Putamen (tissue), 1 donor: ENCODE measurements around the gene PASK.

Experiments used
- DNase-seq: peaks from one replicate; pipeline ENCODE4 v3.0.0-alpha.2; 2016; ENCODE audit warnings: low spot score

PASK gene

DNA sequence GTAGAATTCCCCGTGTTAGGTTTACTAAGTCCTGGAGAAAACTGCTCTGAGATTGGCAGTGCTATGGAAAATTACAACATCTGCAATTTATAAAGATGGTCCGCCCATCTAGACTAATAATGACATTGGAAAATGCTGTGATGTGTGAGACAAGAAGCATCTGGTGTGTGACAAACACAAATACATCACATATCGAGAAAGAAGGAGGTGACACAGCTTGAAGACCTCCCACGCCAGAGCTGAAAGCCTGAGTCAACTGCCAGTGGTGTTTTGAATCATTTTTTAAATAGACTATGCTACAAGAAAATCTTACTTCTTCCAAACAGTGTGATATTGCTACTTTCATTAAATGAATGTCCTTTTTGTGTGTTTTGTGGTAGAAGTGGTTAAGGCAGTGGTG lies 30.6 kb upstream of the PASK start:
- DNase-seq, result peak; percentile 50

DNA sequence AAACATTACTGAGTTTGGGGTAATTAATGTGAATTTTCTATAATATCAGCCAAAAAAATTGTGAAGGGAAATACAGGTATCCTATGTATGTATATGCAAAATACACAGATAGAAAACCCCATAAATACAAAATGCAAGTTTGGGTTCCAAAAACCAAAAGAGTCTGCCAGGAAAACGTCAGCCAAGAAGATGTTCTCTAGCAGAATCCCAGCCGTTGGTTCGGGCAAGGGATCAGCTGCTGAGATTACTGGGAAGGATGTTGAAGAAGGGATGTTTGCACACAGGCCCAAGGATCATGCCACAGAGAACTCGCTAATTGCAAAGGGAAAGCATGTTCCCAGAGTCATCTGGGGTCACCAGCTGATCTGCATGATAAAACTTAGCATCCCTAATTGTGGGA lies 29.7 kb upstream of the PASK start:
- no peak for DNase-seq

DNA sequence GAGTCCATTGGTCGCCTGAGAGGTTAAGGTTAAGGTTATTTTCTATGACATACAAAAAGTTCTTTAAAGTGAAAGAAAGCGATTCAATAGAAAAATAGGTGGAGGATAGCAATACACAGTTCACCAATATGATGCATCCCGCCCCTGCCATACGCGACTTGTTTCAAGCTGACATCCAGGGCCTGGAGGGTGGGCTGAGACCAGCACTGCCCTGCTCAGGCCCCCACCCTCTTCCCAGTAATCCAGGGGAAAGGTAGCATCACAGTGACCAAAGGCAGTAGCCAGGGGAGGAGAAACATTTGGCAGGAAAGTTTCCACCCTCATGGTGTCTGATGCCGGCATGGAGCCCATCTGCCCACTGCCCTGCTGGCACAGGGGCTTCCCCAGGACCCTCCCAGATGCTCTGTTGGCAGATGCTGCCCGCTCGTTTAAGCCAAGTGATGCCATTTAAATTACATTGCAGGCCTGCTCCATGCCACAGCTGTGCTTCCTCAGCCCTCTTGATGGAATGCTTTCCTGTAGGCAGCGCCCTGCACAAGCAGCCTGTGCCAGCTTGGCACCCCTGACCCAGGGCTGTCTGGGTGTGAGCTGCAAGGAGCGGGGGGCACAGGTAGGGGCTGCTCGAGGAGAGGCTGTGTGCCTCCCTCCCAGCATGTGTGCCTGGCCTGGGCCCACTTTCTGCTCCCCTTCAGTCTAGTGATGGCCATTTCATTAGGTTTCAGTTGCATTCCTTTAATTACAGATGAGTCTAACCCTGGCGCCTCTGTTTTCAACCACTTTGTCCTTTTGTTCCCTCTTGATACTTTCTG lies 28.5 kb upstream of the PASK start:
- DNase-seq, result no peak

DNA sequence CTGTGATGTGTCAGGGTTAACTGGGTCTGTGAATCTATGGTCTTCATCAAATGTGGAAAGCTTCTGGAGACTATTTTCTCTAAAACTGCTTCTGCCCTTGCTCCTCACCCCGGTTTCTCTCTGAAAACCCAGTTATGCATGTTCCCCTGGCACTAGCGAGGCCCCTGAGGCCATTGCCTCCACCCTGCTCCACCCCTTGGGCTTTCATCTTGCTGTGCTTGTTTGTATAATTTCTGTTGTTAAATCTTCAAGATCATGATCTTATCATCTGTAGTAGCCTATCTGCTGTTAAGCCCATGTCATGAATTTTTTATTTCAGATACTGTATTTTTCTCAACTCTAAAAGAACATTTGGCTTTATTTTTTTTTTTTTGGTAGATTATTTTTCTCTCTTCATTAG lies 24.3 kb upstream of the PASK start:
- DNase-seq, result no peak

DNA sequence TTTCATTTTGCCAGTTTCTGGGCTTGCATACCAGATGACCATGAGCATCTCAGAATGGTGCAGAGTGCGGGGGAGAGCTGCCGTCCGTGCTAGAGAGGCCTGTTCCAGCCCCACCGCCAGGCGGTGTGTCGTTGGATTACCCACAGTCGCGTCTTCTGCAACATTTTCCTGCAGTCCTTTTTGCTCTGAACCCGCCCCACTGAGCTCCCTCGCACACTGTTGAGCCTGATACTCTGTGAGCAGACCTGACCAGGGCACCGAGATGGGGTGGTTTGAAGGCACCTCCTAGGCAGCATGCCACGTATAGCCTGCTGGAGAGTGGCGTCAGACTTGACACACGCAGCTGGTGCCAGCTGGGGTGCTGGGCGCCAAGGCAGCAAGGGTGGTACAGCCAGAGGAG lies 19.1 kb upstream of the PASK start:
- DNase-seq, result no peak

DNA sequence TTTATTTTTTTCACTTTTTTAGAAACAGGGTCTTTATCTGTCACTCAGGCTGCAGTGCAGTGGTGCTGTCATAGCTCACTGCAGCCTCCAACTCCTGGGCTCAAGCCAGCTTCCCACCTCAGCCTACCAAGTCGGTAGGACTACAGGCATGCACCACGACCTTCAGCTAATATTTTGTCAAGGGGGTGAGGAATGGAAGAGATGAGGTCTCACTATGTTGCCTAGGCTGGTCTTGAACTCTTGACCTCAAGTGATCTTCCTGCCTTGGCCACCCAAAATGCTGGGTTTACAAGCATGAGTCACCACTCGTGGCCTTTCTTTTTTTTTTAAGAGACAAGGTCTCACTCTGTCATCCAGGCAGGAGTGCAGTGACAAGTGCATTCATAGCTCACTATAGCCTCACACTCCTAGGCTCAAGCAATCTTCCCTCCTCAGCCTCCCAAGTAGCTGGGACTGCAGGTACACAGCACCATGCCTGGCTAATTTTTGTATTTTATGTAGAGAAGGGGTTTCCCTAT lies 14.4 kb upstream of the PASK start:
- DNase-seq, result no peak

DNA sequence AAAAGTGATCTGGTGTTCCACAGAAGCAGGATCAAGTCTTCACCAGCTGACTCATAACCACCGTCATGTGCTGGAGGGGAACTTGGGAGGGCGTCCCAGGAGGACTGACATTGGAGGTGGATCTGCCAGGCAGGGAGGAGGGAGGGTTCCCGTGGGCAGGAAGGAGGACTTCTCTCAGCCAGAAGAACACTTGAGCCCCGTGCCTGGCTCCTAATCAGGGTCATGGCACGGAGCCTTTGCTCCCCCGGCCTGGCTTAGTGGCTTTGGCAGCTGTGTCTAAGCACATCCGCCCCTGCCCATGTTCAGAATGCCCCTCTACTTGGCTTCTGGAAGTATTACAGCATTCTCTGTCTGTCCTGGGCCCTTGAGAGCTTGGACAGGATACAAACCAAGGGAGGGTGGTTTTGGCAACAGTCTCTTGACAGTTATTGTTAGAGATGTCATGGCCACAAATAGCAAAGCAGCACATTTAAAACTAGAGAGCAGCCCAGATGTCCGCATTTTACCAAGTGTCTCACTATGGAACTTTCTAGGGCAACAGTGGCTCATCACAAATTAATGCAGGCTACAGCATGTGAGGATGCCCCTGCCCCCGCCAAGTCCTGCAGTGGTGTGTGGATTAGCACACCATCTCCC lies 12.5 kb upstream of the PASK start:
- peak; percentile 79 for DNase-seq

DNA sequence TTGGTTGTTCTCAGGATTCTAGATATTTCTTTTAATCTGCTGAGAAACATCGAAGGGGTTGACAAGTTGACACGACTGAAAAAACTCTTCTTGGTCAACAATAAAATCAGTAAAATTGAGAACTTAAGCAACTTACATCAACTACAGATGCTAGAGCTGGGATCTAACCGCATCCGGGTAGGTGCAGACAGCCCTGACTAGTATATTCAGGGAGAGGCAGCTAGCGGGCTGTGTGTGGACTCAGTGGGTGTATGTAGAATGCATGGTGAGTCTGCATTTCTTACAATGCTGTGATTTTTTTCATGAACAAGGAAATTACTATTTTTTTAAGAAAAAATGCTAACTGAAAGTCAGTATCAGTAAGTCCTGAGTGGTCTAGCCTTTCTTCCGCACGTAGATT lies 11.0 kb upstream of the PASK start:
- no peak for DNase-seq

DNA sequence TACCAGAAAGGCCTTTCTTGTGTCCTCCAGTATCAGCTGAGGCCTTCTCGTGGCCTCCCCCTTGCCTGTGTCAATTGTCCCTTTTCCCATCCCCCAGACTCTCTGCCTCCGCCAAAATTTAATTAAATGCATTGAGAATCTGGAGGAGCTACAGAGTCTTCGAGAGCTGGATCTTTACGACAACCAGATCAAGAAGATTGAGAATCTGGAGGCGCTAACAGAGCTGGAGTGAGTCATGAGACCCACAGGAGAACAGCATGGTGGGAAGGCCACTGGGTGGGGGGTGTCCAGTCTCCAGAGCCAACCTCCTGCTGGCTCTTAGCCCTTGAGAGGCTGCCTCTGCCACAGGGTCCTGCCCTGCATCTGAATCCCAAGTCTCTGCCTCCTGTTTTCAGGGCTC lies 9.8 kb upstream of the PASK start:
- no peak for DNase-seq

DNA sequence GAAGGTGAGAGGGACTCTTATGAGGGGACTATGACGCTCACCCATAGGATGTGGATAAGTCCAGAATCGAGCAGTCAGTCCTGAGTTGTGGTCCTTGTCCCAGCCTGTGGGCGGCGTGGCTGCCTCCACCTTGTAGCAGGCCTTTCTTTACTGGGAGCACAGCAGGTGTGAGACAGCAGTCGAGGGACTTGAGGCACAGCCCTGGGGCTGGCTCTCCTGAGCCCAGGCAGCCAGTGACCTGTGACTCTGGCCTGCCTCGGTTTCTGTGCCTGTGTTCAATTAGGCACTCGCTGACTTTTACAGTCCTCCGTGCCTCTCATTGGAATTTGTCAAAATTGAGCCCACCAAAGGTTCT lies 9.3 kb upstream of the PASK start:
- no peak for DNase-seq

DNA sequence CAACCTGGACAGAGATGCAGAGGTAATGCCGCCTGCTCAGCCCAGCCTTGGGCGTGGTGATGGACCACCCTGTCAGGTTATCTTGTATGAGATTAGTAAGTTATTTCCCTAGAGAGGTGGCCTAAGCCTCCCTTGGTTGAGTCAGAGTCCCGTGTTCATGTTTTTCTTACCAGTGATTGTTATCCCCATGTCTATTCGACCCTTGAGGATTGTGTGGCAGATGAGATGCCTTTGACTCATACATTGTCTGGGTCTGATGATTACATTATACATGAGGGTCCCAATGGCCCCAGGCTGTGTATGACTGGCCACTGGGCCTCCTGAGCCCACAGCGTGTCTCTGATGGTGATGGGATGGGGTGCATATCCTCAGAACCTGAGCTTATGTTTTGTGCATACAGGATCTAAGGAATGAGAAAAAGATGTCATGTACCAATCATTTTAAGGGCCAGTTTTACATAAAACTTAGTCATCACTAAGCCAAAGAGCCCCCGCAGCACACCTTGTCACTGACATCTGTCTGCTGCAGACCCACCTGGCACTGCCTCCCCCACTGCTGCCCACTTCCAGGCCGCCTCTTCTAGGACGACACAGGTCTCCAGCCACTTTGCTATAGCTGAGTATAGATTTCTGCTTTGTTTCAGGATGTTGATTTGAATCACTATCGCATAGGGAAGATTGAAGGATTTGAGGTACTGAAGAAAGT lies 8.7 kb upstream of the PASK start:
- no peak for DNase-seq

DNA sequence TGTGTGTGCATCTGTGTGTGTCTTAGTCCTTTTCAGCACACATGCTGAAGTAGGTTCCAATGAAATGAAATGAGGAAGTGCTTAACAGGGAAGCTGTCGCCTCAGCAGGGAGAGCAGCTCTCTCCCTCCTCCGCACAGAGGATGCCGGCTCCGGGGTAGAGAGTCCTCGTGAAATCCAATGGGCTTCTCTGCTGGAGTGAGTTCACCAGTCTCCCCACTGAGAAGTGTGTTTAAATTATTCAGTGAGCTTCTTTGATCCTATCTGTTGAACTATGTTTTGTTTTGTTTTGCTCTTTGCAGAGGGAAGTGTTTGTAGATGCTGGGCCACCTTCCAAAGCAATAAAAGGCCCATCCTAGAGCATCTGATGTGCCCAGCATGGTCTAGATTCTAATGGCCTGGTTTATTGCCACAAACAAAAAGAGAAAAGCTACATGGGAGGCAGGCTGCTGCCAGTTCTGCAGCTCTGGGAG lies 7.7 kb upstream of the PASK start:
- no peak for DNase-seq

DNA sequence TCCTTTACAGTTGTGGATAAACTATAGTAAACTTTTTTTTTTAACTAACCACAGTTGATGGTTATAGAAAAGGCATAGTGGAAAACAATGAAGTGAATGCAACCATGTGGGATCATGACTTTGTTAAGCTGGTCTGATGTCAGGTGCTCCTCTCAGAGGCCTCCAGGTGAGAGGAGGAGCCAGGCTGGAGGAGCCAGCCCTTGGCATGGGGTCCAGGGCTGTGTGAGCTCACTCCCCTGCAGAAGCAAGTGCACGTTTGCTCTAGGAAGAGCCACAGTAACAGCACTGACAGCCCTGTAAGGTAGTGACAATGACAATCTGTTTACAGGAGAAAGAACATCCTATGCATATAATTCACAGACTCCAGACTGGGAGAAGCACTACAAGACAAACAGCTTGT lies 6.7 kb upstream of the PASK start:
- DNase-seq, result no peak

DNA sequence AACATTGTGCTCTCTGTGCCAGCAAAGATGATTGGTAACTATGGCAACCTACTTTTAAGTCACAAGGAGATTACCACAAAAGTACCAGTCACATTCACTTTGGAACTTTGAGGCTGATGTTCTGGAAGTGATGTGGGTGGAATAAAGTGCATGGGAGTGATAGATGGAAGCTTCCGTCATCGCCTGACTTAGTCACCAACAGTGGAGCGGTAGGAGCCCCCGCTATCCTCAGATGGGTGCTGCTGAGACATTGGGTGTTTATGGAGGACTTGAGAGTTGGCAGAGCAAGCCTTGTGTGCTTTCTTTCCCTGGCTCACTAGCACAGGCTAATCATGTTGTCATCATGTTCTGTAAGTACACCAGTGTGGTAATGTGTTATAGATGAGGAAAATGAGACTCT lies 5.6 kb upstream of the PASK start:
- peak; percentile 88 for DNase-seq

DNA sequence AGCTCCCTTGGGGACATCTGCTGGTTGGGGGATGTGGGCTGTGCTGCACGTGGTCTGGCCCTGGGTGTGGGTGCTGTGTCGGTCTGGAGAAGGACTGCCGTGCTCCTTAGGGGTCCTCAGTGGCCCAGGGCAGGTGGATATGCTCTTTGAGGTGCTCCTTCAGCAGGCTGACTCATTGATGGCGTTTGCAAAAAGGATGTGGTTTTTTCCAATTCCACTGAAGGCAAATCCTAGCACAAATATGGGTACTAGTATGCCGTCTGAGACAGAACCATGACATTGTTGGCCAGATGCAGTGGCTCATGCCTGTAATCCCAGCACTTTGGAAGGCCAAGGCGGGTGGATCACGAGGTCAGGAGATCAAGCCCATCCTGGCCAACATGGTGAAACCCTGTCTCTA lies 4.3 kb upstream of the PASK start:
- no peak for DNase-seq

DNA sequence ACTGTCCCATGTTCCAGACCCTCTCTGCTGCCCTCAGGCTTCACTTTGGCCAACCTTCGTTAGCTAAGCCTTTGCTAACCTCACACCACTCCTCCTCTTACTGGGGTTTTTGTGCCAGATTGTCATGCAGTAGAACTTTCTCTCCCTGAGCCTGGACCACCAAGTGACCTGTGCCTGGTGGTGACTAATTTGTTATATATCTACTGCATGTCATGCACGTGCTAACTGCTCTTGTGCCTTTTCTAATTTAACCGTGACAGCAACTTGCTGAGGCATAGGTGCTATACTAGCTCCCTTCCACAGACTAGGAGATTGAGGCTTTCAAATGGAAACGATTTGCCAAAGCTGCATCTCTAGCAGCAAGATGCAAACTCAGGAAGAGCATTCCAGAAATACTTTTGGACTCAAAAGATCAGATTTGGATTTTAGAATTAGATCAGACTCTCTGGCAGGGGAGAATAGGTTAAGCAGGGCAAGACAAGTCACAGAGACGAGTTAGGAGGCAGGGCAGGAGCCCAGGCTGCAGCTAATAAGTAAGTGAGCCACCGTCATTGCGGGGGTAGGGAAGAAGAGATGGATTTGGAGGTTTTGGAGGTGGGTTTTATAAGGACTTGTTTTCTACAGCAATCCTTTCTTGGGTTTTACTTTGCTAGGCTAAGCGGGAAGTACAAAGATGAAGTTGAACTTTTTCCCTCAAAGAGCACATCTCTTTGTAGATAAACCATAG lies 2.8 kb upstream of the PASK start:
- peak; percentile 53 for DNase-seq

DNA sequence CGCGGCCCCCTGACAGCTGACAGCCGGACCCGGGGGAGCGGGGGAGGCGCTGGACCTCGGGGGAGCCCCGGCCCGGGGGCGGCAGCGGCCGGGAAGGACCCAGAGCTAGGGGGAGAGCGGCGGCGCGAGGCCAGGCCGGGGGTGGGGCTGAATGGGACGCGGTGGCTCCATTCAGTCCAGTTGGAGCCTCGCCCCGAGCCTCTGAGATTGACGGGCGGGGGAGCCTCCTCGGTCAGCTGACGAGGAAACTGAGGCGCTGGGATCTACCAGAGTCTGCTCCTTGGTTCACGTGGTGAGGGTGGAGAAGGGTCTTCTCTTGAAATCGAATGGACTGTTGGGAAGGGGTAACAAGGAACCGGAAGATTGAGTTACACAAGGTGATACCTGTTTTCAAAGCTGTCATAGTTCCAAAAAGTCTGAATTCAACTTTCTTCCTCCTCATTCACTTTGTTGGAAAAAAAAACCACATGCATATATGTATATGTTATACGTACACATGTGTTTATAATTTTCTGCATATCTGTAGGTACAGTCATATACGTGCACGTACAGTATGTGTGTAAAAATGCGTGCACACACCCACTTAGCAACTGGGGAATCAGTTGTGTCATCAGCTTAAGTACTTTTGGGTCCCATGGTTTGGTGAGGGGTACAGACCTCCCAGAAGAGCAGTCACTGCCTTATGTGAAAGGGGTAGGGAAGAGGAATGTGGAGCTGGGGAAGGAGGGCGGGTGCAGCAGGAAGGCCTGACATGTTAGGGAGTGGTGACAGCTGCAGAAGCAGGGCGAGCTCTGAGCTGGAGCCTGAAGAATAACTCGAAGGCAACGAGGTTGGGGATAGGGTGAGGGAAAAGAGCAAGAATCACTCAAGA lies 1.6 kb upstream of the PASK start:
- no peak for DNase-seq

DNA sequence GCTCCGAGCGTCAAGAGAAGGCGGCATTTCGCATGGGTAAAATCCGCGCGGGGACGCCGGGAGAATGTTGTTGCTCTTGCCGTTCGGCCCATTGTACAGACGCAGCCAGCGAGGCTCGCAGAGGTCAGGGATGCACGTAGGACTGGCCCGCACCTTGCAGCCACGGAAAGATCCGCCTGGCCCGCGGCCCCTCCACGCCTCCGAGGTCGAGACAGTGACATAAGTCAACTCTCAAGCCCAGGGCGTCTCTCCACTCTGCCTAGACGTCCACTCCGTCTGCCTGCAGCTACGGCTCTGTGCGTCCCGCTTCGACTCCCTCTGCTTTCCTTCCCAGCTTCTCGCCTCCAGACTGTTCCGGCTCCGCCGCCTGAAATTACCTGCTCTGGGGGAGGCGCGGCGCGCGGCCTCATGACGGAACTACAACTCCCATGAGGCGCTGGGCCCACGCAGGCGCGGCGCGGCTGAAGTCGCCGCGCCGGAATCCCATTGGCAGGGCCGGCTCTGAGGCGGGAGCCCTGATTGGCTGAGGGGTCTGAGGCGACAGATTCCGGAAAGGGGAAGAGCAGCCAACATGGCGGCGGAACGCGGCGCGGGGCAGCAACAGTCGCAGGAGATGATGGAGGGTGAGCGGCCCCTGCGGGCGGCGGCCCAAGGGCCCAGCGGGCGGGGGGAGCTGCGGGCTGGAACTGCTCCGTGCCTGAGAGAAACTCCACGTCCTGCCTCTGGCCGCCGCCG lies 820 bp upstream of the PASK start, which contains the start of gene PPP1R7:
Gene PPP1R7 (plus strand): TSS at position 543 of the 735 bp plus-strand sequence. CDS start 29 bp downstream, at position 572.
- peak; percentile 94 for DNase-seq

DNA sequence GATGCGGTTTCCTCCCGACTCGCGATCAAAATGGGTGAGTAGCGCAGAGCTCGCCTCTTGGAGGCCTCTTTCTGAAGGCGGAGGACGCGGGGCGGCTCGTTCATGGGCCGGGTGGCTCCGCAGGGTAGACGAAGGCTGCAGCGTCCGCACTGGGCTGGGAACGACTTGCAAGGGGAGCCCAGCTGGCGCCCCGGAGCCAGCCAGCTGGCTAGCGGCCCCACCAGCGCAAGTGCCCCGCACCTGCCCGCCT lies 328 bp upstream of the PASK start:
- DNase-seq, result no peak

DNA sequence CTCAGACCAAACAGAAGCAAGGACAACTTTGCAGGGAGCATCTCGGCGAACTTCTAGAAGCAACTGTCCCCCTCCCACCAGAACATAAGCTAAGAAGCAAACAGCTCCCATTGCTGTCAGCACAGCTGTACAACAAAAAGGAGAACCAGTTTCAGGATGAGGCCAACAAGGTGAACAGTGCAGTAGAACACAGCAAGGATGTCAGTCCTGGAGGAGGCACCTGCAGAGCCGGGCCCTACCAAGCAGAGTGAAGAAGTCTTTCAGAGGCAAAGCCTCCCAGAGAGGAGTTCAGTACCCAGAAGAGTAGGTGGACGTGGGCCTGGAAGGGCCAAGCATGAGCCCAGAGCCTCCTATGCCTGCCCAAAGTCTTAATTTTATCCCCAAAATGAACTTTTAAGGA lies 1.0 kb downstream of the PASK start:
- DNase-seq, result no peak

DNA sequence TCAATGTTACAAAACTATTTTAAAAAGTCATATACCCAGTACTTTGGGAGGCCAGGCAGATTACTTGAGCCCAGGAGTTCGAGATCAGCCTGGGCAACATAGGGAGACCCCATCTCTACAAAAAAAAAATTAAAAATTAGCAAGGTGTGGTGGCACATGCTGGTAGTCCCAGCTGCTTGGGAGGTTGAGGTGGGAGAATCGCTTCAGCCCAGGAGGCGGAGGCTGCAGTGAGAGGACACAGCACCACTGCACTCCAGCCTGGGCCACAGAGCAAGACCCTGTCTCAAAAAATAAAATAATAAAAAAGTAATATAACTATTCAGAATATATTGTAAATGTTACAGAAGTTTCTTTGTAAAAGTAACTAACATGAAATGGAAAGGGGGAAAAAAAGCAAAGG lies 1.9 kb downstream of the PASK start:
- DNase-seq, result no peak
